ENCODE measurements around the gene WRNIP1.

The WRNIP1 gene

GRCh38 chr6:2803731-2804429, 38.7 kb downstream of the WRNIP1 start:
- H3K9me3 ChIP-seq, result no peaks in the 10 kb centered on the region
- peaks cover 78 to 85% of the 10 kb centered on the region in 2 experiments for H3K4me1 ChIP-seq (ENCODE audit: control insufficient read depth in 1 of 2, insufficient read depth in 1 of 2, low read depth in 1 of 2, low read length in 1 of 2)
- no peak for TF ChIP-seq CTCF (IDR thresholded peaks at IDR 0.05)
- H3K27me3 ChIP-seq, result no peaks in the 10 kb centered on the region
- H3K27ac ChIP-seq, result peak overlapping the region; percentile 27
- no peaks in the 10 kb centered on the region for H3K36me3 ChIP-seq
- no peak overlapping the region for H3K4me3 ChIP-seq (ENCODE audit: low read depth in 1 of 2, low read length in 1 of 2)

- peaks cover 75 to 81% of the 10 kb centered on the region in 2 experiments for H3K4me1 ChIP-seq (ENCODE audit: control insufficient read depth in 1 of 2, insufficient read depth in 1 of 2, low read depth in 1 of 2, low read length in 1 of 2)
- no peaks in the 10 kb centered on the region for H3K36me3 ChIP-seq
- no peak overlapping the region for H3K4me3 ChIP-seq (ENCODE audit: low read depth in 1 of 2, low read length in 1 of 2)
- no peak for TF ChIP-seq CTCF (IDR thresholded peaks at IDR 0.05)
- H3K27me3 ChIP-seq, result no peaks in the 10 kb centered on the region
- H3K9me3 ChIP-seq, result no peaks in the 10 kb centered on the region
- peak overlapping the region; percentile 27 for H3K27ac ChIP-seq
Observed at GRCh38 chr6:2804516-2804915, 39.3 kb downstream of the WRNIP1 start.

GRCh38 chr6:2805031-2805430, 39.8 kb downstream of the WRNIP1 start:
- no peaks in the 10 kb centered on the region for H3K9me3 ChIP-seq
- H3K4me1 ChIP-seq (ENCODE audit: control insufficient read depth in 1 of 2, insufficient read depth in 1 of 2, low read depth in 1 of 2, low read length in 1 of 2), result peaks cover 72 to 79% of the 10 kb centered on the region in 2 experiments
- H3K27ac ChIP-seq, result peak overlapping the region; percentile 27
- no peak overlapping the region for H3K4me3 ChIP-seq (ENCODE audit: low read depth in 1 of 2, low read length in 1 of 2)
- H3K27me3 ChIP-seq, result no peaks in the 10 kb centered on the region
- TF ChIP-seq CTCF (IDR thresholded peaks at IDR 0.05), result no peak
- H3K36me3 ChIP-seq, result no peaks in the 10 kb centered on the region

- no peaks in the 10 kb centered on the region for H3K9me3 ChIP-seq
- TF ChIP-seq CTCF (IDR thresholded peaks at IDR 0.05), result no peak
- no peaks in the 10 kb centered on the region for H3K36me3 ChIP-seq
- H3K27me3 ChIP-seq, result no peaks in the 10 kb centered on the region
- no peak overlapping the region for H3K4me3 ChIP-seq (ENCODE audit: low read depth in 1 of 2, low read length in 1 of 2)
- H3K27ac ChIP-seq, result peak overlapping the region; percentile 38
- peaks cover 72 to 83% of the 10 kb centered on the region in 2 experiments for H3K4me1 ChIP-seq (ENCODE audit: control insufficient read depth in 1 of 2, insufficient read depth in 1 of 2, low read depth in 1 of 2, low read length in 1 of 2)
Observed at GRCh38 chr6:2806644-2807043, 41.5 kb downstream of the WRNIP1 start.

GRCh38 chr6:2807342-2808090, 42.3 kb downstream of the WRNIP1 start:
- no peaks in the 10 kb centered on the region for H3K9me3 ChIP-seq
- no peak for TF ChIP-seq CTCF (IDR thresholded peaks at IDR 0.05)
- no peaks in the 10 kb centered on the region for H3K36me3 ChIP-seq
- H3K4me3 ChIP-seq (ENCODE audit: low read depth in 1 of 2, low read length in 1 of 2), result no peak overlapping the region
- H3K27me3 ChIP-seq, result no peaks in the 10 kb centered on the region
- H3K27ac ChIP-seq, result peak overlapping the region; percentile 40
- peaks cover 66 to 78% of the 10 kb centered on the region in 2 experiments for H3K4me1 ChIP-seq (ENCODE audit: control insufficient read depth in 1 of 2, insufficient read depth in 1 of 2, low read depth in 1 of 2, low read length in 1 of 2)
